Erythroblast (primary cell): ENCODE data around the gene CPNE2.

Experiments used
- GATA1 ChIP-seq: IDR thresholded peaks from 2 replicates; pipeline ENCODE4 v1.6.1; 2011; ENCODE audit warnings: low read depth, mild to moderate bottlenecking, control low read depth, low read length, moderate library complexity
- POLR2A ChIP-seq: IDR thresholded peaks from 2 replicates; pipeline ENCODE4 v1.6.1; 2011; ENCODE audit warnings: mild to moderate bottlenecking, low read length

GRCh38 chr16:57188711-57189002, 96.3 kb downstream of the CPNE2 start:
- no peak for TF ChIP-seq POLR2A
- TF ChIP-seq GATA1: no peak
